Measurements from ENCODE around the gene SRSF2. TPM values are rescaled to one million over a fixed set of nuclear protein-coding genes. Genes with fewer than 3 reads are reported as not detected.

The SRSF2 gene, protein sequence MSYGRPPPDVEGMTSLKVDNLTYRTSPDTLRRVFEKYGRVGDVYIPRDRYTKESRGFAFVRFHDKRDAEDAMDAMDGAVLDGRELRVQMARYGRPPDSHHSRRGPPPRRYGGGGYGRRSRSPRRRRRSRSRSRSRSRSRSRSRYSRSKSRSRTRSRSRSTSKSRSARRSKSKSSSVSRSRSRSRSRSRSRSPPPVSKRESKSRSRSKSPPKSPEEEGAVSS
- total RNA-seq (ENCODE audit: low replicate concordance) = 174 and 209 TPM in 2 replicates

DNA sequence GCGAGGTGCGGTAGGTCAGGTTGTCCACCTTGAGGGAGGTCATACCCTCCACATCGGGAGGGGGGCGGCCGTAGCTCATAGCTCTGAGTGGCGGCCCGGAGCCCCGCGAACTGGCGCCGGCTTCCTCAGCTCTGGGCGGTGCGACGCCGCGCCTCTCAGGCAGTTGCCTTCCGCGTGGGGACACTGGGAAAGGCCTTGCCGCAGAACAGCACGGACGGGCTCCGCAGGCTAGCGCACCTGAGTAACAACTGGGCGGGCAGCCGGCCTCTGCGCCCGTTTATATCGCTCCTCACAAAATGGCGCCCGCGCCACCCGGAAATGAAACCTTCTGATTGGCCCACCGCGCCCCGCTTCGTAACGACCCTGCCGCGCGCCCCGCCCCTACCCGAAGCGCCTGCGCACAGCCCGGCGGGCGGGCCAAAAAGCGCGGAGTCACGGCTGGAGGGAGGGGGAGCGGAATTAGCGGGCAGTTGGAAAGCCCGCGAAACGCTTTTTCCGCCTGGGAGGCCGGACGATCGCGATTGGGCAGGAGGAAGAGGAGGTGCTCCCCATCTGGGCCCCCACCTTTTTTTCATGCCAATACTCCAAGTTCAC lies at the start of gene SRSF2:
Gene SRSF2, minus strand, starts transcription at position 250 of the 594 bp plus-strand sequence. Its CDS starts 171 bp downstream, at position 79.

DNA sequence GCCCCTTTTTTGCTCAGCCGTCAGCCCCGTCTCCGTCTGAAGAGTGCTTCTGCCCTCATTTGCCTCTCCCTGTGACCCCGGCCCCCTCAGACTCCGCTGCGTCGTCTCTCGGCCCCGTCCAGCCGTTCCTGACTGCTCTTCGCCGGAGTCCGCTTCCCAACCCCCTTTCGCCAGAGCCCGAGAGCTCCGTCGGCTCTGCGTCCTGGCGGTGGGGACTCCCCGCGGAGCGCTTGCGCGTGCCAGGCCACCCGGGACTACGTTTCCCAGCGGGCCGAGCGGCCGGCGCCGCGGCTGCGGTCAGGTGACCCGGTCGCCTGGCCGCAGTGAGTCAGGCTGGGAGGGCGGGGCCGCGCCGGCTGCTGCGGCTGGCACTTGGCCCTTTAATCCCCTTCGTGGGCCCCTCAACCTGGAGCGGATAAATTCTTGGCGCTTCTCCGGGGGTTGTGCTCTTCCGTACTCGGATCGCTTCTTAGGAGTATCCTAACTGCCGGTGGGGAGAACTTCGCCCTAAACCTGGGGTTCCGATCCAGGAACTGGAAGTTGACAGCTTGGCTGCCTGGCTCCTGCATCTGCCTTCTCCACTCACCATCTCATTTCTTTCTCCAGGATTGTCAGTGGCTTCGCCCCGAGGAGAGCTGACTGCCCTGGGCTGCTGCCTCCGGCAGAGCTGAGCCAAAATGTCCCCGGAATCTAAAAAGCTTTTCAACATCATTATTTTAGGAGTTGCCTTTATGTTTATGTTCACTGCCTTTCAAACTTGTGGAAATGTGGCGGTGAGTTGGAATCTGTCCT lies 741 bp upstream of the SRSF2 start, which contains the start of gene MFSD11:
Gene MFSD11, plus strand, starts transcription at position 444 of the 792 bp plus-strand sequence. Its CDS starts 234 bp downstream, at position 678.

DNA sequence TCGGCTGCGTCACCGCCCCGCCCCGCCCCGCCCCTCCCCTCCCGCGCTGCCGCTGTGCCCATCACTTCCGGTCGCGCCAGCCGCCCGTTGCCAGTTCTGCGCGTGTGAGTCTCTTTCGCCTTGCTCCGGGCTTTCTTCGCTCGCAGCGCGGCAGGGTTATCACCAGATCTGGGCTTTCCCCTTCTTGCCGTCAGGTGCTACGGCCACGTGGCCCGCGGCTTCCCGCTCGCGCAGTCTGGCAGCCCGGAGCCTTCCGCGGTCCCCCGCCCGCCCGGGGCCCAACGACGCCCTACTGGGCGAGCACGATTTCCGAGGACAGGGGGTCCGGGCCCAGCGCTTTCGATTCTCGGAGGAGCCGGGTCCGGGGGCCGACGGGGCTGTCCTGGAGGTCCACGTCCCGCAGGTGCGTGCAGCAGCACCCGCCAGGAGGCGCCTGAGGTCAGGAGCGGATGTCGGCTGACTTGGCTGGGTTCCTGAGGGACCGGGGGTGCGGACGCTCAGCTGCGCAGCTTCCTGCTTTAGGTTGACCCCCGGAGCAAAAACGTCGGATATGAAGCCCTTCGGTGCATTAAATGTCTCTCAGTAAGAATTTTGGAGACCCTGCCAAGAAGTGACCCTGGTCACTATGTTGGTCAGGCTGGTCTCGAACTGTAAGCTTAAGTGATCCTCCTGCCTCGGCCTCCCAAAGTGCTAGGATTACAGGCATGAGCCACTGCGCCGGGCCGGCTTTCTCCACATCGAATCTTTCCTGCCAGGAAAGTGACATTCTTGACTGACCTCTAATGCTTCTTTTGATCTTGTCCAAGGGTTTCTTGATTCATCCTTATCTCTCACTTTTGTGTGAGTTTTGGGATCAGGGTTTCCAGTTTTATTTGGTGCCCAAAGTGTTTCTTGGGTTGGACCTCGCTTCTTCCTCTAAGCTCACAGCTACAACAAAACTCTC lies 10.1 kb downstream of the SRSF2 start, which contains the start of gene METTL23:
Gene METTL23, plus strand, starts transcription at position 64 of the 943 bp plus-strand sequence. CDS start 2,872 bp downstream, outside the sequence.

DNA sequence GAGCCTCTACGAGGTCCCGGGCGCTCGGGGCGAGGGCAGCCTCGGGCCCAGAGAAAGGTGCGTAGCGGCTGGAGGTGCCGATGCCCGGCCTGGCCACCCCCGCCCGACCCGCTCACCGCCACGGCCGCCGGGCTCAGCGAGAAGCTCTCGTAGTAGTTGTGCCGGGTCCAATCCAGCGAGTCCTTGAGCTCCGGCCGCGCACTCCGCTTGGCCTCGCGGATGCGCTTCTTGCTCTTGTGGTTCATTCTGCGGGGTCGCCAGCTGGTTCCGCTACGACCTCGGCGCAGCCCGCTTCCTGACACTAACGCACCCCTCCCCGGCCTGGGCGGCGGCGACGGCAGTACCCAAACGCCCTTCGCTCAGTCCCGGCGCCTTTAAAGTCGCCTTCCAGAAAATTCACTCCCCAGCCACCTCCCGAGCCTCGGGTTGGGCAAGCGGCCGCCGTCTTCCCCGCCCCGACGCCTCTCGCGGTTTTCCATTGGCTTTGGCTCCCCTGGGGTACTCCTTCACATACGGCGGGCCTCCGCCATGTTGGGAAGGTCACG lies 10.8 kb downstream of the SRSF2 start, which contains the start of gene JMJD6:
Gene JMJD6, minus strand, starts transcription at position 376 of the 545 bp plus-strand sequence. Its CDS starts 131 bp downstream, at position 245.

DNA sequence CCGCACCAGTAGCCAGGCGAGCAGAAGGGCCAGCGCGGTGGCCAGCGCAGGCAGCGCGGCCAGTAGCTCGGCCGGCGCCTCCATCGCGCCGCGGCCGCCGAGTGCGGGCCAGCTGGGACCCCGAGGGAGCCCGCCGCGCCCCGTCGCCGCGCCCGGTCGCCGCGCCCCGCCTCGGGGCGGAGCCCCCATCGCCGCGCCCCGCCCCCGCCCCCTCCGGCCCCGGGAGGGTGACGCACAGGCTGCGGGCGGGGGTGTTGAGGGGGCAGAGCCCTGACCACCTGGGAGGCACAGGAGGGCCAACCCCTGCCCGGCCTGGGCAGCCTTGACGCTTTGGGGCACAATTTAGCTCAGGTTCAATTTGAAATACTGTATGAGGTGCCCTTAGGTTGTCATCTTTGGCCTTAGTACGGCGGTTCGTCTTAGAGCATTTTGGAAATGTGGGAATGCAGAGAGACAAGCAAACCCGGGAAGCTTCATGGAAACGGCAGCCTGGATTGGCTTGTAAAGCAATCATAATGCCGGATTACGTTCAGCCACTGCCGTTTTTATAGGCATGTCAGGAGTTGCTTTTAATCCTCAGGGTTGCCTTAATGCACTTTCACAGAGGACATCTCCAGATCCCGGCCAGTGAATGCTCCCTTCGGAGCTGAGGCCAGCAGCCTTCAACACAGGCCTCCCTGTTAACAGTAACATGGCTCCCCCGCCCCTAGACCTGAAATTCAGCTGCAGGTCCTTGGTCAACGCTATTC lies 26.1 kb downstream of the SRSF2 start, which contains the start of gene MXRA7:
Gene MXRA7, minus strand, starts transcription at position 103 of the 749 bp plus-strand sequence. Its CDS starts 19 bp downstream, at position 84.

Other genes with a start within 250 kb of the SRSF2 start
- gene RHBDF2, start 235.9 kb downstream of the SRSF2 start, total RNA-seq (ENCODE audit: low replicate concordance) = 1.2 and 5.9 TPM in 2 replicates
- gene CYGB, start 199.6 kb downstream of the SRSF2 start, total RNA-seq (ENCODE audit: low replicate concordance) = 3.8 and 20.4 TPM in 2 replicates
- gene PRCD, start 197.3 kb downstream of the SRSF2 start, total RNA-seq (ENCODE audit: low replicate concordance) = 0.60 and 1.6 TPM in 2 replicates
- gene ST6GALNAC2, start 151.5 kb downstream of the SRSF2 start, total RNA-seq (ENCODE audit: low replicate concordance) = 0.23 and 4.0 TPM in 2 replicates
- 0.23 TPM in 1 of 2 replicates, not detected in the other for gene ST6GALNAC1, start 93.6 kb downstream of the SRSF2 start, total RNA-seq (ENCODE audit: low replicate concordance)
- 136 and 151 TPM in 2 replicates for gene MXRA7, start 26.4 kb downstream of the SRSF2 start, total RNA-seq (ENCODE audit: low replicate concordance)
- gene JMJD6, start 10.7 kb downstream of the SRSF2 start, total RNA-seq (ENCODE audit: low replicate concordance) = 13.5 and 27.8 TPM in 2 replicates
- 8.3 and 16.2 TPM in 2 replicates for gene METTL23, start 10.5 kb downstream of the SRSF2 start, total RNA-seq (ENCODE audit: low replicate concordance)
- 18.6 and 20.4 TPM in 2 replicates for gene MFSD11, start 788 bp upstream of the SRSF2 start, total RNA-seq (ENCODE audit: low replicate concordance)
- 0.08 TPM in 1 of 2 replicates, not detected in the other for gene MGAT5B, start 131.1 kb upstream of the SRSF2 start, total RNA-seq (ENCODE audit: low replicate concordance)